ENCODE measurements around the gene NOP16.
"Not testable (repeated sequence)": the region's sequence is repeated elsewhere in the genome, so short reads cannot be mapped to it uniquely, and the experiment has no call there.

NOP16 gene

DNA sequence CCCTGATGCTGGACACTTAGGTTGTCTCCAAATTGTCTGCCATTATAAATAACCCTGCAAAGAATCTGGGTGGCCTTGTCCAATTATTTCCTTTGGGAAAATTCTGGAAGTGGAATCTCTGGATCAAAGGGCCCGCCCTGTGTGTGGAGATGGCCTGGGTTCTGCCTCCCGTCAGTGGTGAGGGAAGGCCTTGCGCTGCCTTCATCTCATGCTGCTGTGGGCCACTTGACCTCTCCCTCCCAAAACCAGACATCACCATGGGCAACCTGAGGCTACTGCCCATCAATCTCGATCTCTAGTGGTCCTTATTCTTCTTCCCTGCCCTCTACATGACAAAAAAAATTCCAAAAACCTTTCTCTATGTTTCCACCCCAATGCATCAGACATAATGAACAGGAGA is 21.4 kb upstream of the NOP16 start:
- no peak for DNase-seq (ENCODE audit: low read depth in 2 of 2)

- no peak for DNase-seq (ENCODE audit: low read depth in 2 of 2)
Observed at GRCh38 chr5:176408590-176408989, 20.2 kb upstream of the NOP16 start.

DNA sequence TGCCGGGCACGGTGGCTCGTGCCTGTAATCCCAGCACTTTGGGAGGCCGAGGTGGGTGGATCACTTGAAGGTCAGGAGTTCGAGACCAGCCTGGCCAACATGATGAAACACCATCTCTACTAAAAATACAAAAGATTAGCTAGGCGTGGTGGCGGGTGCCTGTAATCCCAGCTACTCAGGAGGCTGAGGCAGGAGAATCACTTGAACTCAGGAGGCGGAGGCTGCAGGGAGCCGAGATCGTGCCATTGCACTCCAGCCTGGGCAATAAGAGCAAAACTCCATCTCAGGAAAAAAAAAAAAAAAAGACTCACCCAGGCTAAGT is 19.8 kb upstream of the NOP16 start:
- not testable (repeated sequence) for DNase-seq (ENCODE audit: low read depth in 2 of 2)

DNA sequence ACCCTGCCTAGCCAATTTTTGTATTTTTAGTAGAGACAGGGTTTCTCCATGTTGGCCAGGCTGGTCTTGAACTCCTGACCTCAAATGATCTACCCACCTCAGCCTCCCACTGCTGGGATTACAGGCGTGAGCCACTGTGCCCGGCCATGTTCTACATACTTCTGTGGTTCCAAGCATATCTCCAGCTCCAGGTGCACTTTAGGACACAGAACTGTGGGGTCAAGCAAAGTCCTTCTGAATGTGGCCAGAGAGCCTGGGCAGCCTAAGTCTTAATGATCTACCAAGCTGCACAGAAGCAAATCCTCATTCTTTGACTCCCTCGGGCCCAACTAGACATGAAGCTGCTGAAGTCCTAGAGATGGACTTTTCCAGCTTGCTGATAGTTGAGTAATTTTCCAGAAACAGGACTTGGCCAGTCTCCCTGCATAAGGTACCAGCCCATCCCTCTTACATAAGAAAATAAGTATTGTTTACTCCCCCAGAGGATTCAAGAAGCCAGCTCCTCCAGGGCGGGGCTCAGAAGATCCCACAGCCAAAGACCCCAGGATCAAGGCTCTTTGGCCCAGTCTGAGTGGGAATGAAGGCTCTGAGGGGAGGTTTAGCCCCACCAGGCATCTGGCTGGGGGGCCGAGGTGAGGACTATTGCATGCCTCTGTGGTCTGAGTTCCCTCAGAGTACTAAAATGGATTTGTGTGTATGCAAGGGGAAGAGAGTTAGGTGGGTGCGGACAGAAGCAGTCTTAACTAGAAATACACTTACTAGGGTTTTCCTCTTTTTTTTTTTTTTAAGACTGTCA is 19.3 kb upstream of the NOP16 start:
- DNase-seq (ENCODE audit: low read depth in 2 of 2) = no peak

DNA sequence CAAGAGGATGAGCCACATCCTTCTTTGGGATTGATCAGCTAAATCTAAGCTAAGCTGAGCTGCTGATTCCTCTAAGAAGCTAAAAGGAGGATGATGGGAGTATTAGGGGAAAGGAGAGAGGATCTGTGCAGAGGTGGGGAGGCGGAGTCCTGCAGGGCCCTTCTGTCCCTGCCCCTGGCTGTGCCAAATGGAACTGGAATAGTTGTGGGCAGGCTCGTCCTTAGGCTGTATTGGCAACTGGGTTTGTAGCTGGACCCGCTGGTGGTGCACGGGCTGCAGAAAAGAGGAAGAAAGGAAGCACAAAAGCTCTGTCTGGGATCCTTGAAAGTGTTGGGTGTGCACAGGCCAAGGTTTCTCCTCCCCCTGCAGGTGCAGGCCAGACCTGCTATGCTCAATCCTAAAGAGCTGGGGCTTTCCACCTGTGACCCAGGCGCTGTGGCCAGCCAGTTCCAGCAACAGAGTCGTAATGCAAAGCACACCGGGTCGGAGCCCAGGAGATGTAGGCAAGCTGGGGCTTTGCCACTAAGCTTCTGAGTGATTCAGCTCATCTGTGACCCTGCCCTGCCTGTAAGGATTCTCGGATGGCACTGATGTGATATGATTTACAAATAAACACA is 18.1 kb upstream of the NOP16 start:
- DNase-seq (ENCODE audit: low read depth in 2 of 2) = no peak

- DNase-seq (ENCODE audit: low read depth in 2 of 2) = no peak
Observed at GRCh38 chr5:176405656-176406435, 17.4 kb upstream of the NOP16 start.

DNA sequence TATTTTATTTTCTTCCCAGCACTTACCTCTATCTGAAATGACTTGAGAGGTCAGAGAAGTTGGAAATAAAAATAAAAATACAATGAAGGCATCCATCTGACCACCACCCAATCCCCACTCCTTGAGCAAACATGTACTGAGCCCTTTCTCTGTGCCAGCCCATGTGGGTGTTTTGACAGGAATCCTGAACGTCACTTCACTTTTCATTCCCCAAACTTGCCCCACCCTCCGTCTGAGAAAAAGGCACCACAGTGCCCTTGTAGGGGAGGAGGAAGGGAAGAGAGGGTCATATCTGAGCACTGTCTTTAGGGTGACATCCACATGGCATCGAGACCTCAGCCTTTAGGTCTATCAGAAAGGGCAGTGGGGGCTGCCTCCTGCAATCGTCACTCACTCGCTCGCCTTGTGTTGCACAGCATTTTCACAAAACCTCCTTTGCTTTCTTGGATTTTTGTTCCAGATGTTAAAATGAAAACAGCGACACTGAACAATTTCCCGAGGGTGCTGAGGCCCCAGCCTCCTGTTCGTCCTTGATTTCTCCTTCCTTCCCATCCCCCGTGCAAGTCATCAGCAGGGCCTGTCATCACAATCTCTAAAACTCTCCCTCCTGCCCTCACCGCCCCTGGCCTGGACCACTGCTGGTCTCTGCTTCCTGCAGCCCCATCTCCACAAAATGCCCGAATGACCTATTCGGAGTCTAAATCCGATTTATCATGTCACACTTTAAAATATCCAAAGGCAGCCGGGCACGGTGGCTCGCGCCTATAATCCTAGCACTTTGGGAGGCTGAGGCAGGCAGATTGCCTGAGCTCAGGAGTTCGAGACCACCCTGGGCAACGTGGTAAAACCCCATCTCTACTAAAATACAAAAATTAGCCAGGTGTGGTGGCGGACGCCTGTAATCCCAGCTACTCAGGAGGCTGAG is 13.1 kb upstream of the NOP16 start:
- no peak for DNase-seq (ENCODE audit: low read depth in 2 of 2)

DNA sequence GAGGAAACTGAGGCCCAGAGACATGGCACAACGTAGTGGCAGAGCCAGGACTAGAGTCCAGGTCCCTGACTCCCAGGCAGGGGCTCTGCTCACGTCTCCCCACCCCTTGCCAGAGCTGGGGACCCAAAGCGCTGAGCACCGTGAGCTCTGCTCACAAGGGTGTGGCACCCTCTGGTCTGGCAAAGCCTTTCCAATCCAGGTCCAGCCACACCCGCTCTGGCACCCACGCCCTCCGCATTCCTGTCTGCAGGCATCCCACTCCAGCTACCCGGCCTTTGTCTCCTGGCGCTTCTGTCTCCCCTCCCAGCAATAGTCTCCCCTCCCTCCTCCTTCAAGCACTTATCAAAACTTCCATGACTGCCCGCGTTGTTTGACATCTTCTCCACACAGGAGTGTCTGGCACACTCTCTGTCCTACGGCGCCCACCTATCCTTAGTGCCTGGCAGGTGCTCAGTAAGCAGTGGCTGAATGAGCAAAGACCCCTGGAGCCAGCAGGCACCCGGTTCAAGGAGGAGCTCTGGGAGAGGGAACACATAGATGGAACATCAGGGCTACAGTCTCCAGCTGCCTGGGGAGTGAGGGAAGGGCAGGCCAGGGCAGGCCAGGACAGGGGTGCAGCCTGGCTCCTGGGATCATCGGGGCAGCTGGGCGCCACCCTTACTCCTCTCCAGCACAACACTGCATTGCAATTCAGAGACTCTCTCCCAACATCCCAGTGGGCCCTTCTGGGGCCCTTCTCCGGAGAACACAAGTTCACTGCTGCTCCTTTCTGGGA is 12.2 kb upstream of the NOP16 start:
- no peak for DNase-seq (ENCODE audit: low read depth in 2 of 2)

DNA sequence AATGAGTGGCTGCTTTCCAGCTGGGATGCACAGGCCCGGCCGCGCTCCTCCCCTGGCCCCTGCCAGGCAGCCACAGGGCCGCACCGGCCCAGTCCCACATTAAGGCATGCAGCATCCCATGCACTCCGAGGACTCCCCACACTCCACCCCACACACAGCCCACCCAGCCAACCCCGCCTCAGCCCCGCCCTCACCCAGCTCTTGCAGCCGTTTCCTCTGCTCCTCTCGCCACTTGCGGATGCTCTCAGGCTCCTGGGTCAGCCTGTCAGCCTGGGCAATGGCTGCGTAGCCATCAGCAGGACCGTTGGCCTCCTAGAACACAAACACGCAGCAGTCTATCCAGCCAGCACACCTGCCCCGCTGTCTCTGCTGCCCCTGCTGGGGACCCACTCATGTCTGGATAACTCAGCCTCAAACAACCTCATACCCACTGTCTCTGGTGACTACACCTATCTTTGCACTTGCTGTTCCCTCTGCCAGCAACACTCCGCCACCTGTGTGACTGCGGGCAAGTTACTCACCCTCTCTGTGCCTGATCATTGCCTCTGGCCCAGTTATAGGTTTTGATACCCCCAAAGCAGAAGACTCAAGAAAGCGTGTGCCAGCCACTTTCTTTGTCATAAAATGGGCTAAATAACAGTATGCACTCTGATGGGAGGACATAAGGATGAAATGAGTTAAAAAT is 9.5 kb upstream of the NOP16 start:
- no peak for DNase-seq (ENCODE audit: low read depth in 2 of 2)

DNA sequence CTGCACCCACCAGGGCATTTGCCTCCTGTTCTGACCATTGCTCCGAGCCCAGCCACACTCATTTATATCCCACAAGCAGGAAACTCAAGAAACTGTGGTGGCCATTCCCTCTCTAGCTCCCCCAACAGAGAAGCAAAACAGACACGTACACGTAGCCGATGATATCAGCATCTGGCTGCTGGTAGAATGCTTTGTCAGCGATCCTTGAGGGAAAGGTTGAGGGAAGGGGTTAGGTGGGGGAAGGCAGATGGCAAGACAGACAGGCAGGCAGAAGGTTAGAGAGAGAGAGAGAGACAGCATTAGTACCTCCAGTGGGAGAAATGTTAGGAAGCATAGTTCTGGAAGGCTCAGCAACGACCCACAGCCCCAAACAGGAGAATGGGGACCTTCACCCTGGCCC is 7.9 kb upstream of the NOP16 start:
- DNase-seq (ENCODE audit: low read depth in 2 of 2) = no peak

DNA sequence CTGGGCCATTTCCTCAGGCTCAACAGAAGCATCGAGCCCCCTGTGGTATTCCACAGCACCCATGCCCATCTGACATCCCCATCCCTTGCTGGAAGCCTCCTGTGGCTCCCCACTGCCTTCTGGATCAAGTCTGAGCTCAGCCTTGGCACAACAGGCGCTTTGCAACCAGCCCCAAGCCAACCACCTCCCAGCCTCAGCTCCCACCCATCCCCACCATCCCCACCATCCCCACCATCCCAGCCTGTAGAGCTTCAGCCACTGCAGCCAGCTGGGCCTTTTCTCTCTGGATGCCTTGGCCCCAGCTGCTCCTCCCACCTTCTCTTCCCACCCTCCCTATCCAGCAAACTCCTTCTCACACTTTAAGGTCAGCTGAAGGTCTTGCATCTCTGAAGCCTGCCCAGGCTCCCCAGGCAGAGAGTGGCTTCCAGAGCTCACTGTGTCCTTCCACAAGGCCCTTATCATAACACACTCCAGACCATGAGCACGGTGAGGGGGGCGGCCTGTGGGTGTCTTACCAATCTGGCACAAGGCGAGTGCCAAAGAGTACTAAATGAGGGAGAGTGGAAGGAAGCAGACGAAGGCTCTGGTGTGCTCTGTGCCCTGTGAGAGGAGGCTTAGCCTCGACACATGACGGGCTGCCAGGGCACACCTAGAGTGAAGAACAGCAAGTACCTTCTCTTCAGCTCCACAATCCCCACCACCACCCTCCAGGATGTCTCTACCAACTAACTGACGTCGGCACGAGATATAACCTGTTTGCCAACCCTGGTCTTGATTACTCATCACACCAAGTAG is 6.7 kb upstream of the NOP16 start:
- DNase-seq (ENCODE audit: low read depth in 2 of 2) = no peak

DNA sequence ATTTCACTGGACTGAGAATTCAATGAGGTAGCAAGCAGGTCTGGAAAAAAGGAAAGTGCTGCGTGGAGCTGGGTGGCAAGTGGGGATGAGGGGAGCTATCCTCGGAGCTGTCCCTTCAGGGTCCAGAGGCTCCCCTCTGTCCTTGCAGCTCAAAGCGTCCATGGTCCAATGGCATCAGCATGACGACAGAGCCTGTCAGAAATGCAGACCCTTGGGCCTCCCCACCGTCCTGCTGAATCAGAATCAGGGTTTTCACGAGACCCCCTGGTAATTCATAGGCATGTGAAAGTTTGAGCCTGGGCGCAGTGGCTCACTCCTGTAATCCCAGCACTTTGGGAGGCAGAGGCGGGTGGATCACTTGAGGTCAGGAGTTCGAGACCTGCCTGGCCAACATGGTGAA is 5.7 kb upstream of the NOP16 start:
- DNase-seq (ENCODE audit: low read depth in 2 of 2) = no peak

DNA sequence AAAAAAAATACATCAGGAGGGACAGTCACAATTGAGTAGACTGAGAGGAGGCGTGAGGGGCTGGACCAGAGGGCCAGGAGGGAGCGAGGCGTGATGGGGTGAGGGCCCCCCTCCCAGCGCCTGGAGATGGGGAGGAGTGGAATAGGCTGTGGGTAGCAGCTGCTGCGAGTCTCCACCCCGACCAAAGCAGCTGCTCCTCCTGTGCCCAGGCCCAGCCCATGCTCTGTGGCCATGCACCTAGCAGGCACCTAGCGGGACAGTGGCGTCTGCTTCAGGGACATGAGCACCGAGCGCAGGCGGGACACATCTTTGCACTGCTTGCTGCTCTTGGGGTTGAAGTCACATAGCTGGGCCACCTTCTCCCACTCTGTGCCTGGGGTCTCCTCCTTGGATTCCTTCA is 4.1 kb upstream of the NOP16 start:
- no peak for DNase-seq (ENCODE audit: low read depth in 2 of 2)

DNA sequence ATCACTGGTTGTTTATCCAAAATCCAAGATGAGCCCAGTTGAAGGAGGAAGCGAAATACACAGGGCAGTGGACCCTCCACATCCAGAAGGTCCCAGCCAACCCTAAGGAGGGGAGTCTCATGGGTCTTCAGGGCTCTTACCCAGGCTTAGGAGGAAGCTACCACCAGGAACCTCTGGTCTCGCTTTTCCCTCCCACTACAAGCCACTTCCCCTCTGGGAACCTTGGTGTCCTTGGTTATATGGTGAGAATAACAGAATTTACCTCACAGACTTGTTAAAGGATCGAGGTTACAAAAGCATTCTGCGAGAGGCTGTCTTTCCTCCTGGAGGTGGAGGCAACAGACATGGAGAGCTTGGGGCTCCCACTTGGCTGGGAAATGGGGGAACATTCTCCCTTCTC is 3.6 kb upstream of the NOP16 start:
- no peak for DNase-seq (ENCODE audit: low read depth in 2 of 2)

GRCh38 chr5:176391479-176391878 is 3.1 kb upstream of the NOP16 start:
- no peak for DNase-seq (ENCODE audit: low read depth in 2 of 2)

DNA sequence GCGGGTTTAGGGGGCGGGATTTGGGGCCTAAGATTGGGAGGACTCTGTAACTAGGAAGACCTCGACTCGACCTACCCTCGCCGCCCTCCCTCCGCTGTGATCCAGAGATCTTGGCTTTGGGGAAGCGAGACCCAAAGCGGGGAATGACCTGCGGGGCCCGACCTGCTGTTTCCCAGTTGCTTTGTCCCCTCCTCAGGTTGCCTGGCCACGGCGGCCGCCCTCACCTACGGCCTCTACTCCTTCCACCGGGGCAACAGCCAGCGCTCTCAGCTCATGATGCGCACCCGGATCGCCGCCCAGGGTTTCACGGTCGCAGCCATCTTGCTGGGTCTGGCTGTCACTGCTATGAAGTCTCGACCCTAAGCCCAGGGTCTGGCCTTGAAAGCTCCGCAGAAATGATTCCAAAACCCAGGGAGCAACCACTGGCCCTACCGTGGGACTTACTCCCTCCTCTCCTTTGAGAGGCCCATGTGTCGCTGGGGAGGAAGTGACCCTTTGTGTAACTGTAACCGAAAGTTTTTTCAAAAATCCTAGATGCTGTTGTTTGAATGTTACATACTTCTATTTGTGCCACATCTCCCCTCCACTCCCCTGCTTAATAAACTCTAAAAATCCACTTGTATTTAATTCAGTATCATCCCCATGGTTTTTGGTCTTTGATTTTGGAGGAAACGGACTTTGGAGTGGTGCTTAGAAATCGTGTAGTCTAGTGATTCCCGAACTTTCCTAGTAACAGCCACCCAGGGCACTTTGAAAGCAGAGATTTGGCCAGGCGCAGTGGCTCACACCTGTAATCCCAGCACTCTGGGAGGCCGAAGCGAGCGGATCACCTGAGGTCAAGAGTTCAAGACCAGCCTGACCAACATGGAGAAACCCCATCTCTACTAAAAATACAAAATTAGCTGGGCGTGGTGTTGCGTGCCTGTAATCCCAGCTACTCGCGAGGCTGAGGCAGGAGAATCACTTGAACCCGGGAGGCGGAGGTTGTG is 1.0 kb upstream of the NOP16 start:
- no peak for DNase-seq (ENCODE audit: low read depth in 2 of 2)

DNA sequence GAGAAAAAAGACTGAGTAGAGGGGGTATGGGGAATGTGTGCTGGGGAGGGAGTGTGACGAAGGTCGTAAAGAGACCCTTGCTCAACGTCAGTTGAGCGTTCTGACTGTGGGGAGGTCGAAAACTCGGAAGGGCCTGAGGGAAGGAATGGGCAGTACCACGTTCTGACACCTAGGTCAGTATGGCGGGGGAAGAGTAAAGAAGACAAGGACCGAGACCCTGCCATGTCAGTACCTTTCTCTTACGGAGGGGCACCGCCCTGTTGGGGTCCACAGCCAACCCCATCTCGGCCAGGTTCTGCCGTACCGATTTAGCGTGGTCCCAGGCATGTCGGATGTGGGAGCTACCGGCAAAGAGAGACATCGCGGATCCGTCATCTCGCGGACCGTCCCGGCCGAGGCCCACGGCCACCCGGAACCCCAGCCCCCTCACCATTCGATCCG is 375 bp downstream of the NOP16 start:
- no peak for DNase-seq (ENCODE audit: low read depth in 2 of 2)

GRCh38 chr5:176387384-176387925 is 943 bp downstream of the NOP16 start:
- DNase-seq (ENCODE audit: low read depth in 2 of 2) = no peak

All from stimulated activated CD4-positive, alpha-beta T cell treated with anti-CD3 and anti-CD28 coated beads, Interleukin-4, amount 100 ng/mL, for 48 hours (primary cell).